C4-2B (cell line): ENCODE results near the gene ZNF618.

Experiments
- ZFX ChIP-seq: fragments of 450-650 bp; IDR thresholded peaks from 2 replicates; pipeline ENCODE4 v1.6.1; 2017
- TF ChIP-seq, protein P1 (sequence below): fragments of 450-650 bp; conservative IDR thresholded peaks from 2 replicates; pipeline ENCODE4 v1.5.1; 2017; ENCODE audit warnings: mild to moderate bottlenecking

- TF ChIP-seq, protein P1, sequence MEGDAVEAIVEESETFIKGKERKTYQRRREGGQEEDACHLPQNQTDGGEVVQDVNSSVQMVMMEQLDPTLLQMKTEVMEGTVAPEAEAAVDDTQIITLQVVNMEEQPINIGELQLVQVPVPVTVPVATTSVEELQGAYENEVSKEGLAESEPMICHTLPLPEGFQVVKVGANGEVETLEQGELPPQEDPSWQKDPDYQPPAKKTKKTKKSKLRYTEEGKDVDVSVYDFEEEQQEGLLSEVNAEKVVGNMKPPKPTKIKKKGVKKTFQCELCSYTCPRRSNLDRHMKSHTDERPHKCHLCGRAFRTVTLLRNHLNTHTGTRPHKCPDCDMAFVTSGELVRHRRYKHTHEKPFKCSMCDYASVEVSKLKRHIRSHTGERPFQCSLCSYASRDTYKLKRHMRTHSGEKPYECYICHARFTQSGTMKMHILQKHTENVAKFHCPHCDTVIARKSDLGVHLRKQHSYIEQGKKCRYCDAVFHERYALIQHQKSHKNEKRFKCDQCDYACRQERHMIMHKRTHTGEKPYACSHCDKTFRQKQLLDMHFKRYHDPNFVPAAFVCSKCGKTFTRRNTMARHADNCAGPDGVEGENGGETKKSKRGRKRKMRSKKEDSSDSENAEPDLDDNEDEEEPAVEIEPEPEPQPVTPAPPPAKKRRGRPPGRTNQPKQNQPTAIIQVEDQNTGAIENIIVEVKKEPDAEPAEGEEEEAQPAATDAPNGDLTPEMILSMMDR, result no peak
- TF ChIP-seq ZFX, result no peak
Observed at GRCh38 chr9:114092336-114092735, 216.2 kb downstream of the ZNF618 start.
